Measurements from ENCODE around the gene FYB1.
"Not testable (repeated sequence)": the region's sequence is repeated elsewhere in the genome, so short reads cannot be mapped to it uniquely, and the experiment has no call there.

The FYB1 gene

DNA sequence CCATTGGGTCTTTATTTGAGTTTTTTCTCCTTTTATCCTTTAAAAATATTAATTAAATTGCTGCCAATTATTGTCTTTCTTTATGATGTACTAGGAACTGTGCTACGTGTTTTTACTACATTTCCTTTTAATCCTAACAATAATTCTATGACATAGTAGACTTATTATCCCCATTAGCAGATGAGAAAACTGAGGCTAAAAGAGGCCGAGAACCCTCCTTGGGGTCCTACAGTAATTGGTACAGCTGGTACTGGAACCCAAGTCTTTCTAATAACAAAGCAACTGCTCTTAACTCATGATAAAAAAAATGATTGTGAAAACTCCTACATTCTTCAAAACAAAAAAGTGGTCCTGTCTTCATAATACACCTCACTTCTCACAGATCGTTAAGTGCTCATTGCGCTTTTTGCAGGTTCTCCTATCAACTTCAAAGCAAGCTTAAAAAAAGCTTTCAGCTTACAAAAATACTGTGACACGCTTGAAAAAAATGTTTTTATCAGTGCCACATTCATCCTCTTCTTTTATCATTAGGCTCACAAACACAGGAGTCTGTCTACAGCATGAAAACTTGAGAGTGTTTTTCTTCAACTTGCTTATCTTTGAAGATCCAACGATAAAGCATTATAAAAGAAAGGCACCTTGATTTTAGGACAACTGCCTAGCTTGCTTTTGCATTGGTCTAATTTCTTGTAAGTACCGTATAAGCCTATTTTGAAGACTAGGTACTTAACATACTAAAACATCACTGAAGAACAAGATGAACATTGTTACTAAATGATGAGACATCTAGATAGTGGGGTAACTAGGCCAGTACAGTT is 32.4 kb downstream of the FYB1 start:
- DNase-seq = no peak

DNA sequence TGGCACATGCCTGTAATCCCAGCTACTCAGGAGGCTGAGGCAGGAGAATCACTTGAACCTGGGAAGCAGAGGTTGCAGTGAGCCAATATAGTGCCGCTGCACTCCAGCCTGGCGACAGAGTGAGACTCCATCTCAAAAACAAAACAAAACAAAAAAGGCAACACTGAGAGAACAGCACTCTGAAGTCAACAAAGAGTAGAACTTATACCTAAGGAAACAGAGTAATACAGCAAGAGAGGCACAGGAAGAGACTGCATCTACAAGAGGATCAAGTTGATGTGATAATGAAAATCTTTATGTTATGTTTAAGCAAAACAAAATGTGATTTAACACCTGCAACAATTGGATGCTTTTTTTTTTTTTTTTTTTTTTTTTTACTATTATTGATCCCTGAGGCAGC is 33.1 kb downstream of the FYB1 start:
- DNase-seq = peak; percentile 43

DNA sequence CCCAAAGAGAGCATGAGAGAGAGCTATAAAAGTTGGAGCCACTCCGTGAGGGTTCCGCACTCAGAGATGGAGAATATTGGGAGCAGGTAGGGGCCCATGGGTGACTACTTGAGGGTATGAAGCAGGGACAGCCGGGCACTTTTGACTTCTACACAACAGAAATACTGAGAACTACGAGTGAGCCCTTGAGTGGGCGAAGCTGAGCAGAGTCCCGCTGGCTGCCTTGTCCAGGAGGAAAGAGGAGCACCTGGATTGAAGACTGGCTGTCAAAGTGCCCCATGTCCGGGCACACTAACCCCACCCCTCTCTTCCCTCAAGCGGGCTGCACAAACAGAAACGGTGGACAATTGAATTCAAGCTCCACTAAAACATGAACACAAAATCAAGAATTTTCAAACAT is 33.6 kb downstream of the FYB1 start:
- no peak for DNase-seq

DNA sequence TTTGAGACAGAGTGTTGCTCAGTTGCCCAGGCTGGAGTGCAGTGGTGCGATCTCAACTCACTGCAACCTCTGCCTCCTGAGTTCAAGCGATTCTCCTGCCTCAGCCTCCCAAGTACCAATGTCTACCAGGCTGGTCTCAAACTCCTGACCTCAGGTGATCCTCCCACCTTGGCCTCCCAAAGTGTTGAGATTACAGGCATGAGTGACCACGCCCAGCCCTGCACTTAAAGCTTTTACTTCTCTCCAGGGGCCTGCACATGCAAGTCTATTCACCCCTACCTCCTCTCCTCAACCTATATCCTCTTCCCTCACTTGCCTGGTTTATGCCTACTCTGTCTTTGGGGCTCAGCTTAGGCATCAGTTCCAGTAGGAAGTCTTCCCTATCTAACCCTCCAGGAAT is 39.8 kb downstream of the FYB1 start:
- not testable (repeated sequence) for DNase-seq

DNA sequence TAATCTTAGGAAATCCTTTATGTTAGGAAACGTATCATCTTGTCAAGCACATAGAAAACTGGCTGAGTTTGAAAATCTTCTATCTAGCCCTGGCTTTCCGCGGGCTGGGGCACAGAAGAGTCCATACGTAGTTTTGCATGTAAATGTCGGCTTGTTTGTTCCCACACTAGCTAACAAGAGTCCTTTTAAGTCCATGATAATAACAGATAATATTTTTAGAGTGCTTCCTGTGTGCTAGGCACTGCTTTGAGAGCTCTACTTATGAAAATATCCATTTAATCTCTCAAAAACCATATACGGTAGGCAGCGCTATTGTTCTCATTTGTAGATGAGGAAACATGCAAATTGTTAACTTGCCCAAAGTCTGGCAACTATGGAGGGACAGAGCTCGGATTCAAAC is 40.5 kb downstream of the FYB1 start:
- DNase-seq = no peak

DNA sequence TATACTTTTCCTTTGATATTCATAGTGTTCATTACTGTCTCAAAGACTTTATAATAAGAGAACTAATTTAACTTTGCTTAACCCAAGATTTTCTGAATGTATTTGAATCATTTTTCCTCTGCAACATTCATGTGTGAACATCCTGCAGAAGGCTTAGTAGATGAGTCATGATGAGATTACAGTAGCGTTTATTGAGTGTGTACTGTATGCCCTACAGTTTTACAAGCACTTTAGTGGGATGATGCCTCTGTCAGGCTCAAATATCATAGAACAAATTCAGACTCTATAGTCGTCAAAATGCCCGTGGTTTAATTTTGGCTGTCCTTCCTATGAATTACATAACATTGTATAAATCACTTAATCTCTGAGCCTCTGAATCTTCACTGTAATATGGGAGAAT is 41.2 kb downstream of the FYB1 start:
- peak; percentile 79 for DNase-seq

DNA sequence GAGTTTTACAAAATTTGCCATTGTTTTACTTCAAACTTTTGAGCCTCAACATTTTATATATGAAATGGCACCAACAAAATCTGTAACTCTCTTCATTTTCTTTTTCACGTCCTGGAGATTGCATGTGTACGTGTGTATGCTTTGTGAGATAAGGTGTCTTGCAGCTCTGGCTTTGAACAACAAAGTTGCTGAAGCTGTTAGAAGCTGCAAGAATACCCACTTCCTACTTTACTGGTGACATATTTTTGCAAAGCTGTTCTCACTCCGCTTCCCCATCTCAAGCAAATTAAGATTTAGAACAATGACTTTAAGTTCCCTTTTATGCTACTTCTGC is 41.8 kb downstream of the FYB1 start:
- peak; percentile 68 for DNase-seq

DNA sequence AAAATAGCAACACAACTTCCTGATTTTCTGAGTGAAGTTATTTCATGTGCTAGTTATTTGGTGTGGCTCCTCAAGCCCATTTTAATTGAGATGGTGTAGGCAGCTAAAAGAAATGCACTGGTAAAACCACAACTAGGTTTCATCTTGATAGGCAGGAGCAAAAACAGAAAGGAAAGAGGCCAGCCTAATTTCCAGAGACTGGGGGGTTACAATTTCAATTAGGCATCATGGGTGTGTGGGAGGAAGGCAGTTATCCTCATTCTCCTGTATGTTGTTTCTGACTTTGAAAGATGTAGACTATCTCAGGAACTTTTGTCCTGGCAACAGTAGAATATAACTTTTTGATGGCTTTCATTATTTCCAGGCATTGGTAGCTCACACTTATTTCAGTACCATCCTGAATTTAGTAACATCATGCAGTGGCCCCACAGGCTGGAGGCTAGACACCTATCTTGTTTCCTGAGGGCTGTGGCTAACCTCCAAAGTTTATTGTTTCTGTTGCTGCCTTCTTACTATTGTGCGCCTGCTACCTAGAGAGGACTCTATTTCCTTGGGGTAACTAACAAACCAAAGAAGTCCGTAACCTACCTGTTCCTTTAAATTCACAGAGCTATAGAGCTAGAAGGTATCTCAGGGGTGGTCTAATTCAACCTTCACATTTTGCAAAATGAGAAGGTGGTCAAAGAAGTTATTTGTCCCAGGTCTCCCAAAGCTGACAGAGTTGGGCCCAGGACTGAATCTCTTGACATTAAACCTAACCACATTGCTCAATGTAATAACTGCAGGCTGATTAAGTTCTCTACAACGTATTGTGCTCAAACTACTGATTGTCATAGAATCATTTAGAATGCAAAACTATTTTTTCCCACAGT is 42.4 kb downstream of the FYB1 start:
- DNase-seq = peak; percentile 91

DNA sequence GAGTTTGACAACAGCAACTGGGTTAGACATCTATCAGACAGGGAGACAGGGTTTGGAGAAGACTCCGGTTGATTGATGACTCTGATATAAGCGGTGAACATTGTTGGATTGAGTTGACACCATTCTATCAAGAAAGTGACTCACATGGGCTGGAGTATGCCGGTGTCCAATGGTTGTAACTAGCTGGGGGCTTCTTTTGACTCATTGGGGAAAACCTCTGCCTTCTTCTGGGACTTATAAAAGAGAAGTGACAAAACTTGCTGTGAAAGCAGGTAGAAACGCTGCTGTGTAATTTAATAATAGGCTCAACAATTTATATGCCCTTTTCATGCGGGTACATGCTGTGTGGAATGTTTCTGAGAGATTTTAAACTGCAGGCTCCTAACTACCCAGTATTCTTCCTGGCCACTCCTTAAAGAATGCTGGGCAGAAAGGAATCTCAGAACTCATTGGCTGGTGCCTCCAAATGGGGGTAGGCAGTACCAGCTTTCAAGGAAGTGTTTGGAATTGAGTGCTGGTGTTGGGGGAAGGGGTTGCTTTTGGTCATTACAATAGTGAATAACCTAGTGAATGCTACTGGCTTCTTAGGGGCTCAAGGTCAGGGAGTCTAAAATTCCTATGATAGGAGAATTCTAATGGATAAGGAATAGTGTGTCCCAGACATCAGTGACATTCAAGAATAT is 43.9 kb downstream of the FYB1 start:
- DNase-seq = peak; percentile 78

DNA sequence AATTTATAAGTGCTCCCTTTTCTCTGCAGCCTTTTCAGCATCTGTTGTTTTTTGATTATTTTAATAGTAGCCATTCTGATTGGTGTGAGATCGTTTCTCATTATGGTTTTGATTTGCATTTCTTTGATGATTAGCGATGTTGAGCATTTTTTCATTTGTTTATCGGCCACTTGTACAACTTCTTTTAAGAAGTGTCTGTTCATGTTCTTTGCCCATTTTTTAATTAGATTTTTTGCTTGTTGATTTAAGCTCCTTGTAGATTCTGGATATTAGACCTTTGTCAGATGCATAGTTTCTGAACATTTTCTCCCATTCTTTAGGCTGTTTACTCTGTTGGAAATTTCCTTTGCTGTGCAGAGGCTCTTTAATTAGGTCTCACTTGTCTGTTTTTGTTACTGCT is 46.3 kb downstream of the FYB1 start:
- no peak for DNase-seq

DNA sequence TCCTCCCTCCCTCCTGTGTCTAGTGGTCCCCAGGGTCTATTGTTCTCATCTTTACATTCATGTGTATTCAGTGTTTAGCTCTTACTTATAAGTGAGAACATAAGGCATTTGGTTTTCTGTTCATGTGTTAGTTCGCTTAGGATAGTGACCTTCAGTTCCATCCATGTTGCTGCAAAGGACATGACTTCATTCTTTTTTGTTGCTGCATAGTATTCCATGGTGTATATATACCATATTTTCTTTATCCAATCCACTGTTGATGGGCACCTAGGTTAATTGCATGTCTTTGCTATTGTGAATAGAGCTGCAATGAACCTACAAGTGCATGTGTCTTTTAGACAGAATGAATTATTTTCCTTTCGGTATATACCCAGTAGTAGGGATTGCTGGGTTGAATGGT is 46.8 kb downstream of the FYB1 start:
- DNase-seq = no peak

DNA sequence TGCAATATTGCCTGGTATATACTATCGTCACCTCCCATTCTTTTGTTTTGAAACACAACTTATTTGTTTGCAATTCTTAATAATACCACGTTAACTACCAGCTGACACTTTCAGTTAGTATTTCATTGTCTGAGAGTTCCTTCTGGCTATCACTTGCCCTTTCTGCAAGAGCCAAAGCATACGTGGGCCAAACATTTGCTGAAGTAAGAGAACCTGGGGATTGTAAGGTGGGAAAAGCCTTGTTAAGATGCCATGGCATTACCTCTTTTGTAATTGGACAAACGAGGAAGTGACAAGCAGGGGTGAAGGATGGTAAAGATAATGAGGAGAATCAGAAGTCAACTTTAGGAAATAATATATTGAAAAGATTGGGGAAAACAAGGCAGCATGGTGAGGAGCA is 47.7 kb downstream of the FYB1 start:
- DNase-seq = no peak

DNA sequence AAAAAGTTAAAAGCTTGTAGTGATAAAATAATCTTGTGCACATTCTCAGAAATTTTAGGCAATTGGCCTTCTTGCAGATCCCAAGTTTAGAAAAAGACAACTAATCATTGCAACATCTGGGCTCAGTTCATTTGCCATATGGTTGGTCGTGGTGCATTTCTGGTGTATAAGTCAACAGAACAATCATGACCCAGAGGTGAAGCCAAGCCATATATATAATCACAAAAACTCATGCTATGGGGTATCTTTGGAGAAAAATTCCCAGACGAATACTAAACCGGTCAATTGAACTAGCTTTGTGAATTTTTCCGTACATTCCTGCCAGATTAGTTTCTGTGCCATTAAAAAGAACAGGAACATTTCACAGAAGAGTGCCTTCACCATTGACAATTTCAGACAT is 50.3 kb downstream of the FYB1 start:
- no peak for DNase-seq

DNA sequence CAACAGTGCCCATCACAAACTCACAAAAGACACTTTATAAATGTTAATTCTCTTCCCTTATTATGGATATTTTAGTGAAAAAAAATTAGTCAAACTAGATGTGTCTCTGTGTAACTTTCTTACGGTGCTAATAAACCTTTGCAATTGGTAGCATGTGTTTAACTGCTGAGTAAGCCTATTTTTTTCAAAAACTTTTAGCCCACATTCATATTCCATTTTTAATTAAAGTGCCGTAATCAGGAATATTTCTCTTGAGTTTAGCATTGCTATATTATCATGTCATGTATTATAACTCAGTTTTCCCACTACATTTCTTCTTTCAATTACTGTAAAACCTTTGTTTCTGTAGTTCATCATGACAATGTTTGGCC is 51.4 kb downstream of the FYB1 start:
- no peak for DNase-seq

DNA sequence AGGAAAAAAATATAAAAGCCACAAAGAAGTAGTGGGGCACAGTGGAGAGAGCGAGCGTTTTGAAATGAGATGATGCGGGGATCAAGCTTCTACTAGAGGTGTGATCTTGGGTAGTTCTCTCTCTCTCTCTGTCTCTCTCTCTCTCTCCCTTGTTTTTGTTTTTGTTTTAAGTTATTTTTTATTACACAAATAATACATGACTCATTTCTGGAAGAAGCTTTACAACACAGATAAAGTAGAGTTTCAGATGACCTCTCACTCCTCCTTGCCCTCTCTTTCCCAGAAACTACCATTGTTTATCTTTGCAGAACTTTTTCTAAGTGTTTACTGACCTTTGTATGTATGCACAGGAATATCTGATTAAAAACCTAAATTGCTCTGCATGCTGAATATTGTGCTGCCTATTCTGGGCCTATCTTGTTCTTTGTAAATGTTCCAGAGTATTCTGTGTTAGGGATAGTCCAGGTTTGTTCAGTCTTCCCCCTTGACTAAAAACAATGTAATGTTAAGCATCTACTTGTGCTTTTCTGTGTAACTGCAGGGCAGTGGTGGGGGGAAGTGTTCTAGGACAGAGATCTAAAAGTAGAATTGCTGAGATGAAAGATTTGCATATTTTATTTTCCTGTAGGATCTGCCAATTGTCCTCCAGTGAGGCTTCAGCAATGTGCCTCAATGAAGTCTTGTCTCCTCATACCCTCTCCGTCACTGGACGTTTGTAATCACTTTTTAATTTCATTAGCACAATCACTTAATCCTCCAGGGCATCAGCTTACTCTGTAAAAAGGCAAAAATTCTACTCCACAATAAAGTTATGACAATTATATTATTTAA is 52.0 kb downstream of the FYB1 start:
- peak; percentile 31 for DNase-seq

DNA sequence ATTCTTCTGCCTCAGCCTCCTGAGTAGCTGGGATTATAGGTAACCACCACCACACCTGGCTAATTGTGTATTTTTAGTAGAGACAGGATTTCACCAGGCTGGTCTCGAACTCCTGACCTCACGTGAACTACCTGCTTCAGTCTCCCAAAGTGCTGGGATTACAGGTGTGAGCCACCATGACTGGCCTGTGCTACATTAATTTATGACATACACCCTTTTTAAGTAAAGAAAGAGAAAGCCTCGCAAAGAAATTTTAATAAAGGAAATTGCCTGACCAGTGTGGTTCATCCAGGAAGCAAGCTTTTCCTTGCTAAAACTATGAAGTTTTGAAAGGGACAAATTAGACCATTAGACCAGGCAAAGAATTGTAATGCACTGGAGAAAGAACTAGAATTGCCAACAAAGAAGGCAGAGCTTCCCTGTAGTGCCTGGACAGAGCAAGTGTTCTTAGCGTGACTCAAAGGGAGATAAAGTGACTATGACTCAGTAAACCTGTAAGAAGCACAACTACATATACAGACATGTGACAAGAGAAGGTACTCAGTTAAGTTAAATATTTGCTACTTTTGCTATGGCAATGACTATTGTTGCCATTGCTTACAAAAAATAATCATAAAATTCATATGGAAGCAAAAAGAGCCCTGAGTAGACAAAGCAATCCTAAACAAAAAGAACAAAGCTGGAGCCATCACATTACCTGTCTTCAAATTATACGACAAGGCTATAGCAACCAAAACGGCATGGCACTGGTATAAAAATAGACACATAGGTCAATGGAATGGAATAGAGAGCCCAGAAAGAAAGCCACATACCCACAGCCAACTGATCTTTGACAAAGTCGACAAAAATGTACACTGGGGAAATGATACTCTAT is 54.6 kb downstream of the FYB1 start:
- peak; percentile 88 for DNase-seq

DNA sequence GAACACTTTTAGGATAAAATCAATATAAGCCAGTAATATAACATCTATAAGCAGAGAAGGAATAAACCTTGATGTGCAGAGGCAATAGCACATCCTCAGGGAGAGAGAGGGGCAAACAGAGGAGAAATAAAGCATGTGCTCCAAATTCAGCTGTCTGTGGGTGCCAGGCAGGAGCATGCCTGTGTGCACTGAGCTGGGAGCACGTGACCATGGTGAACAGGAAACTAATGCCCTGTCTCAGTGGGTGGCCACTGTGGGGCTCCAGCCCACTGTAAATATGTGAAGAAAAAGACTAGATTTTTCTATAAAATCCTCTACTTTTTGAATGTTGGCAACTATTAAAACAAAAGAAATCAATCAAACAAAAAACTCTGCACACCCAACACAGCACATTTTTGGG is 55.3 kb downstream of the FYB1 start:
- peak; percentile 60 for DNase-seq

DNA sequence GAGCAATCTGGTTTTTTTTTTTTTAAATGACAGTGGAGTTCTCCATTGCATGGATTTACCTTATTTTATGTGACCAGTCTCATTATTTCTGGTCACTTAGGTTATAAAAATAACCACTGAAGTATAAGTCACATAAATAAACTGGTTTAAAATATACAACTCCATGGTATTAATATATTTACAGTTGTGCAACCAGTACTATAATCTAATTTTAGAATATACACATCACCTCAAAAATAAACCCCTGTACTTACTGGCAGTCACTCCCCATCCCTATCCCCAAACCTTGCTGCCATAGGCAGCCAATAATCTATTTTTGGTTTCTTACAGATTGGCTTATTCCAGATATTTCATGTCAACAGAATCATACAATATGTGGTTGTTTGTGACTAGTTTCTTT is 57.8 kb downstream of the FYB1 start:
- DNase-seq = no peak

DNA sequence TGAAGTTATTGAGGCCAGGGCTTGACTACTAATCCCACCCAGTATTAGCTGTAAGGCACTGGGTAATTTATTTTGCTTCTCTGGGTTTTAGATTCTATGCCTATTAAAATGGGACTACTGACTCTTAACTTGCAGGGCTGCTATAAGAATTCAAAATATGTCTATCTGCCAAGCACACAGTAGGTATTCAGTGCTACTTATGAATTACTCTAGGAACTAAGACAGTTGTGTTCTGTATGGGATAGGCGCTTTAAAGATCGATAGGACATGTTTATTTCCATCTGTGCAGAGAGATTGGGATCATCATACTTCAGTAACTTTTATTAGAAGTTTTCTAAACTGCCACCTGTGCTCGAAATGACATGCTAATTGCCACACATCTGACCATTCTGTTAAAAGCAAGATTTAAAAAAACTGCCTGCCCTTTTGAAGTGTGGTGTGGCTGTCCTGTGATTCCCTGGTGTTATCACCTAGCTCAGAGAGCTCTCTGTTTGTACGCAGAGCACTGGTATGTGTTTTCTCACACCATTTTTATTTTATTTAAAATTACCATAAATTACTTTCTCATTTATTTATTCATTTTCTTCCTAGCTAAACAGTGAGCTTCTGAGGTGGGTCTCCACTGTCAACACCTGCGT is 58.7 kb downstream of the FYB1 start:
- DNase-seq = no peak

DNA sequence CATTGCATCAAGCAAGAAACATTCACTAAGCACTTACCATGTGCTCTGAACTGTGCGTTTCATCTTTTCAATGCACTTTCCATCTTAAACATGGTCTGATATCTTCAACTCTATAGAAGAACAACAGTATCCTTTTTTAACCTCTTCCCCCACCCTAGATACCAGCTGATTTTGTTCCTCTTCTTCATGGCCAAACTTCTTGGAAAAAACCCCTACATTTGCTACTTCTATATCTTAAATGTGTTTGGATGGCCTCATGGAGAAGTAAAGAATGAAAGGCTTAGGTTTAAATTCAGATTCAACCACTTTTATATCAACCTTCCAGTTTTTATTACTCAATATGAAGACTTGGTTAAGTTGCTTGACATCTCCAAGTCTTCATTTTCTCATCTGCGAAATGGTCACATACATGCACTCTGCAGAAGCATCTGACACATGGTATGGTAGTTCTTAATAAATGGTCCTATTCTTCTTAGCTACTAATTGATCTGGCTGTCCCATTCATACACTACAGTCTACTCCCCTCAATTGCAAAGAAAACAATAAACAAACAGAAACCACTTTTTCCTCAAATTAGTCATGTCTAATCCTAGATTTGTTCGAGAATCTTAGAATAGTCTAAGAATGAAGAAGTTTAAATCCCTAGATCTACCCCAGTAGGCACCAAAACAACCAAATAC is 59.4 kb downstream of the FYB1 start:
- DNase-seq = no peak

DNA sequence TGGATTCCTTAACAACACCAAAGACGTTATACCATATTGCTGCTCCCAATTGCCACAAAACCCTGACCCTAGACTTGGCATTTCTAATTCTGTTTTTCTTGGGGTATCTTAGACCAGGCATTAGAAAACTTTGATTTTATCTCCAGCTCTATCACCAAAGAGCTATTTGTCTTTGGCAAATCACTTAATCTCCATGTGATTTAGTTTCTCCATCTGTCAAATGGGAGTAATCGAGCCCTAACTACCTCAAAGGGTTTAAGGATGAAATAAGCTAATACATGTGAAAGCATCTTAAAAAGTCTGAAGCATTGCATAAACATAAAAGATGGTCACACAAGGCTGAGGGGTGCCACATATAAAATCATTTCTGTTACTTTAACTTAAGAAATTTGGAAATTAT is 60.6 kb downstream of the FYB1 start:
- no peak for DNase-seq

Data from activated CD4-positive, alpha-beta T cell treated with anti-CD3 and anti-CD28 coated beads, Interleukin-2, amount 50 U/mL, for 16 hours (primary cell).